AG04450 (cell line): Measurements from ENCODE around the gene KANSL1. TPM values are rescaled to one million over a fixed set of nuclear protein-coding genes. Genes with fewer than 3 reads are reported as not detected.
"Not testable (repeated sequence)": the region's sequence is repeated elsewhere in the genome, so short reads cannot be mapped to it uniquely, and the experiment has no call there.

ENCODE experiments used
- CTCF ChIA-PET: fragments of 300-600, 350-600 bp; formaldehyde crosslinking; extraction: SDS; loops from one replicate; lab custom pipeline; 2022; ENCODE audit warnings: antibody characterized with exemption, inconsistent platforms; lab: Charles Lee
- POLR2A ChIA-PET: fragments of 350-600 bp; formaldehyde crosslinking; extraction: SDS; loops from one replicate; lab custom pipeline; 2021; ENCODE audit warnings: antibody characterized with exemption, inconsistent platforms; lab: Yijun Ruan, JAX
- DNase-seq: peaks from one replicate; pipeline ENCODE4 v3.0.0-alpha.2; 2011; ENCODE audit warnings: low read depth, low spot score
- H3K27ac ChIP-seq: one replicate; pipeline ENCODE4 v1.5.1; 2012; ENCODE audit warnings: low read depth, low read length, control low read depth
- H3K27me3 ChIP-seq: one replicate; pipeline ENCODE4 v1.6.0; 2012; ENCODE audit warnings: low read length; ENCODE audit not compliant: control insufficient read depth, insufficient read depth
- H3K4me3 ChIP-seq: 2 replicates; pipeline ENCODE4 v1.5.1; 2011; ENCODE audit warnings: mild to moderate bottlenecking, low read depth, low read length, control low read depth
- H3K9me3 ChIP-seq: 2 replicates; pipeline ENCODE4 v1.5.1; 2012; ENCODE audit warnings: low read length; ENCODE audit not compliant: control insufficient read depth, insufficient read depth
- polyA minus RNA-seq: library from RNA; depleted of rRNA, polyadenylated mRNA; stranded (reverse); fragments of >200 nt; gene quantifications from 2 replicates; pipeline ENCODE4 v1.2.3, GENCODE V29; 2011; rRNA and poly(A)+ RNA removed
- polyA plus RNA-seq: library from polyadenylated mRNA; depleted of rRNA; stranded (reverse); fragments of >200 nt; gene quantifications from 2 replicates; pipeline ENCODE4 v1.2.3, GENCODE V29; 2011; rRNA removed
- TF ChIP-seq, protein P1 (sequence below): IDR thresholded peaks from 2 replicates; pipeline ENCODE4 v1.5.1; 2011; ENCODE audit warnings: low read depth, low read length, control low read depth, inconsistent platforms

The KANSL1 gene, protein sequence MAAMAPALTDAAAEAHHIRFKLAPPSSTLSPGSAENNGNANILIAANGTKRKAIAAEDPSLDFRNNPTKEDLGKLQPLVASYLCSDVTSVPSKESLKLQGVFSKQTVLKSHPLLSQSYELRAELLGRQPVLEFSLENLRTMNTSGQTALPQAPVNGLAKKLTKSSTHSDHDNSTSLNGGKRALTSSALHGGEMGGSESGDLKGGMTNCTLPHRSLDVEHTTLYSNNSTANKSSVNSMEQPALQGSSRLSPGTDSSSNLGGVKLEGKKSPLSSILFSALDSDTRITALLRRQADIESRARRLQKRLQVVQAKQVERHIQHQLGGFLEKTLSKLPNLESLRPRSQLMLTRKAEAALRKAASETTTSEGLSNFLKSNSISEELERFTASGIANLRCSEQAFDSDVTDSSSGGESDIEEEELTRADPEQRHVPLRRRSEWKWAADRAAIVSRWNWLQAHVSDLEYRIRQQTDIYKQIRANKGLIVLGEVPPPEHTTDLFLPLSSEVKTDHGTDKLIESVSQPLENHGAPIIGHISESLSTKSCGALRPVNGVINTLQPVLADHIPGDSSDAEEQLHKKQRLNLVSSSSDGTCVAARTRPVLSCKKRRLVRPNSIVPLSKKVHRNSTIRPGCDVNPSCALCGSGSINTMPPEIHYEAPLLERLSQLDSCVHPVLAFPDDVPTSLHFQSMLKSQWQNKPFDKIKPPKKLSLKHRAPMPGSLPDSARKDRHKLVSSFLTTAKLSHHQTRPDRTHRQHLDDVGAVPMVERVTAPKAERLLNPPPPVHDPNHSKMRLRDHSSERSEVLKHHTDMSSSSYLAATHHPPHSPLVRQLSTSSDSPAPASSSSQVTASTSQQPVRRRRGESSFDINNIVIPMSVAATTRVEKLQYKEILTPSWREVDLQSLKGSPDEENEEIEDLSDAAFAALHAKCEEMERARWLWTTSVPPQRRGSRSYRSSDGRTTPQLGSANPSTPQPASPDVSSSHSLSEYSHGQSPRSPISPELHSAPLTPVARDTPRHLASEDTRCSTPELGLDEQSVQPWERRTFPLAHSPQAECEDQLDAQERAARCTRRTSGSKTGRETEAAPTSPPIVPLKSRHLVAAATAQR (N-terminal part only)
- 15.6 and 27.0 TPM in 2 replicates for polyA plus RNA-seq
- polyA minus RNA-seq: 94.2 and 95.8 TPM in 2 replicates

DNA sequence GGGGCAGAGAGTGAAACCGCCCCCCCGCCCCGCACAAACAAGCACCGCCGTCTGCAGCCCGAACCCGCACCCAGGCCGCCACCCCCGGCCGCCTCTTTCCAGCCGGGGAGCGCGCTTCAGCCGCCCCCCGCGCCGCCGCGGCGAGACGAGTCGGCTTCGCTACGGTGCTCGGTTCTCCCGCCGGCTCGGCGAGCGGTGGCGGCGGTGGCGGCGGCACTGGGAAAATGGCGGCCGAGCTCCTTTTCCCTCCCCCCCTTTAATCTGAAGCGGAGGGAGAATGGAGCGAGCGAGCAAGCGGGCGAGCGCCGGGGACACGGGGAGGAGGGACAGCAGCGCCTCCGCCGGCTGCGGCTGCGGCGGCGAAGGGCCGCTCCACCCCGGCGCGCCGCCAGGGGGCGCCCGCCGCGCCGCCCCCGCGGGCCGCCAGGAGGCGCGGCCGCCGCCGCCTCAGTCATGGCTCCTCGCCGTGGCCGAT, at the start of gene KANSL1:
Gene KANSL1 (minus strand): TSS at position 279 of the 475 bp plus-strand sequence. CDS start 21,286 bp downstream, outside the sequence.
- peak; percentile 73 for DNase-seq
- ChIA-PET CTCF (interaction anchor here (0.5 to 1.9 kb wide), 77 partner anchors 8 to 704 kb away, joined by 3 to 50 read pairs (median 6); no protein-coding TSS in a partner anchor), POLR2A (interaction anchor here (0.5 to 1.2 kb wide), 5 partner anchors 58 to 244 kb away, joined by 3 to 17 read pairs (median 3); no protein-coding TSS in a partner anchor)
- Histone ChIP-seq H3K27ac (peak within 1 kb of the TSS; percentile 90), H3K9me3 (no peaks in the 10 kb centered on the region), H3K4me3 (peak within 1 kb of the TSS; percentile 86), H3K27me3 (no peaks in the 10 kb centered on the region)
- TF ChIP-seq, protein P1, sequence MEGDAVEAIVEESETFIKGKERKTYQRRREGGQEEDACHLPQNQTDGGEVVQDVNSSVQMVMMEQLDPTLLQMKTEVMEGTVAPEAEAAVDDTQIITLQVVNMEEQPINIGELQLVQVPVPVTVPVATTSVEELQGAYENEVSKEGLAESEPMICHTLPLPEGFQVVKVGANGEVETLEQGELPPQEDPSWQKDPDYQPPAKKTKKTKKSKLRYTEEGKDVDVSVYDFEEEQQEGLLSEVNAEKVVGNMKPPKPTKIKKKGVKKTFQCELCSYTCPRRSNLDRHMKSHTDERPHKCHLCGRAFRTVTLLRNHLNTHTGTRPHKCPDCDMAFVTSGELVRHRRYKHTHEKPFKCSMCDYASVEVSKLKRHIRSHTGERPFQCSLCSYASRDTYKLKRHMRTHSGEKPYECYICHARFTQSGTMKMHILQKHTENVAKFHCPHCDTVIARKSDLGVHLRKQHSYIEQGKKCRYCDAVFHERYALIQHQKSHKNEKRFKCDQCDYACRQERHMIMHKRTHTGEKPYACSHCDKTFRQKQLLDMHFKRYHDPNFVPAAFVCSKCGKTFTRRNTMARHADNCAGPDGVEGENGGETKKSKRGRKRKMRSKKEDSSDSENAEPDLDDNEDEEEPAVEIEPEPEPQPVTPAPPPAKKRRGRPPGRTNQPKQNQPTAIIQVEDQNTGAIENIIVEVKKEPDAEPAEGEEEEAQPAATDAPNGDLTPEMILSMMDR: peak; percentile 46

DNA sequence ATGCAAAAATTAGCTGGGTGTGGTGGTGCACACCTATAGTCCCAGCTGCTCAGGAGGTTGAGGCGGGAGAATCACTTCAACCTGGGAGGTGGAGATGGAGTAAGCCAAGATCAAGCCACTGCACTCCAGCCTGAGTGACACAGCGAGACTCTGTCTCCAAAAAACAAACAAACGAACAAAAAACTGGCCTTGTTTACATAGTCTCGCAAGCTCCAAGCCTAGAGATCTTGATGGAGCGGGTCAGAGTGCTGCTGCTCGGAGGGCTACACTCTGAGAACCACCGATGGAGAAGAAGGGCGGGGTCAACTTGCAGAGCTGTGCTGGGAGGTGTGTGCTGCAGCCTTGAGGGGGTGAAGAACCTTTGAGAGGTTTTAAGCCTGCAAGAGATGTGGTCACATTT, 38.1 kb upstream of the KANSL1 start:
- H3K4me3 ChIP-seq, H3K27me3 ChIP-seq, DNase-seq, H3K9me3 ChIP-seq, H3K27ac ChIP-seq, CTCF ChIA-PET, POLR2A ChIA-PET: not testable (repeated sequence)

- CTCF ChIA-PET, H3K27me3 ChIP-seq, POLR2A ChIA-PET, H3K27ac ChIP-seq, H3K9me3 ChIP-seq: not testable (repeated sequence)
- peak; percentile 45 for DNase-seq
- H3K4me3 ChIP-seq: peak overlapping the region; percentile 54
Measured at GRCh38 chr17:46225274-46225794, 32.1 kb upstream of the KANSL1 start.

GRCh38 chr17:46224864-46225263, 31.6 kb upstream of the KANSL1 start:
- H3K27ac ChIP-seq, DNase-seq, POLR2A ChIA-PET, H3K27me3 ChIP-seq, H3K9me3 ChIP-seq, CTCF ChIA-PET: not testable (repeated sequence)
- H3K4me3 ChIP-seq: peak overlapping the region; percentile 54

DNA sequence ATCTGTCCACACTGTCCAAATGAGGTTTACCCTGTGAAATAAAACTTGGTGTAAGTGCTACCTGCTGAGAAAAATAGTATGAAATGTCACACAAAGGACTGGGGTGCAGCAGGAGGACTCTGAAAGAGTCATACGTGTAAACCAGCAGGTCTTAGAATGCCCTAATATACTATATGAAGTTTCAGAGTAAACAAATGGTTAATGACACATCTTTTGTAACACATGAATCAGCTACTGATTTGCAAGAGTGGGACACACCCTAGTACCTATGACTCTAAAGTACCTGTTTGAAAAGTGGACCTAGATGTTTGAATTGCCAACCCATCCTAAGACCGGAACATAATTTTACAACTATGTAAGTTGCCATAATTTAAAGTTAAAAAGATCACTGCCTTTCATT, 29.8 kb upstream of the KANSL1 start:
- H3K9me3 ChIP-seq, DNase-seq, H3K4me3 ChIP-seq, H3K27ac ChIP-seq, POLR2A ChIA-PET, H3K27me3 ChIP-seq, CTCF ChIA-PET: not testable (repeated sequence)

GRCh38 chr17:46216682-46217081, 23.5 kb upstream of the KANSL1 start:
- DNase-seq: no peak
- TF ChIP-seq, protein P1: no peak
- ChIA-PET CTCF (interaction anchor here (0.6 to 1.3 kb wide), 4 partner anchors 17 to 214 kb away, joined by 3 to 6 read pairs (median 4); partner anchors contain the start of gene KANSL1), POLR2A (no interaction called here)
- no peak overlapping the region for H3K27ac ChIP-seq
- H3K4me3 ChIP-seq: no peak overlapping the region
- H3K9me3 ChIP-seq: no peaks in the 10 kb centered on the region
- no peaks in the 10 kb centered on the region for H3K27me3 ChIP-seq
